Ascending aorta (tissue), 2 donors: ENCODE measurements around the gene FGF23. TPM values are rescaled to one million over a fixed set of nuclear protein-coding genes. Genes with fewer than 3 reads are reported as not detected.

Experiments used
- DNase-seq, 2 donors: peaks; one replicate each; pipeline ENCODE4 v3.0.0-alpha.2; 2019; ENCODE audit warnings: low spot score in 2 of 2
- H3K27ac ChIP-seq, 2 donors: fragments of 200-600 bp; sonication (generic); one replicate each; pipeline ENCODE4 v1.5.1; 2016 to 2017; ENCODE audit warnings: mild to moderate bottlenecking in 1 of 2
- H3K27me3 ChIP-seq: fragments of 200-600 bp; sonication (generic); one replicate; pipeline ENCODE4 v1.5.1; 2017
- H3K36me3 ChIP-seq, 2 donors: fragments of 200-600 bp; sonication (generic); one replicate each; pipeline ENCODE4 v1.5.1; 2016
- H3K4me1 ChIP-seq, 2 donors: fragments of 200-600 bp; sonication (generic); one replicate each; pipeline ENCODE4 v1.5.1; 2016 to 2017; ENCODE audit warnings: mild to moderate bottlenecking in 1 of 2
- H3K4me3 ChIP-seq, 2 donors: fragments of 200-600 bp; sonication (generic); one replicate each; pipeline ENCODE4 v1.5.1; 2016 to 2017; ENCODE audit warnings: mild to moderate bottlenecking in 1 of 2
- H3K9me3 ChIP-seq, 2 donors: fragments of 200-600 bp; sonication (generic); one replicate each; pipeline ENCODE4 v1.5.1; 2016
- CTCF ChIP-seq, 3 experiments: fragments of 200-600 bp in 2 of 3; fragments of 450-650 bp in 1 of 3; sonication (generic) in 2 of 3; IDR thresholded peaks; one replicate each; pipeline ENCODE4 v1.5.1; 2016 to 2019; ENCODE audit warnings: antibody characterized with exemption in 3 of 3, mild to moderate bottlenecking in 1 of 3, moderate library complexity in 1 of 3
- intact Hi-C: fragments of 100-400 bp; cut with DNase I; formaldehyde crosslinking; loops from one replicate; pipeline ENCODE4 v1.15.1; 2023
- total RNA-seq: library from RNA; depleted of rRNA; stranded (reverse); fragments of >200 nt; gene quantifications from one replicate; pipeline ENCODE4 v1.1.0, GENCODE V29; 2016

The FGF23 gene
- total RNA-seq, 1 donor from 2014 or later: not detected

- no peak for DNase-seq
- Histone ChIP-seq H3K36me3 (no peaks in the 10 kb centered on the region), H3K27ac (no peak overlapping the region), H3K9me3 (no peaks in the 10 kb centered on the region), H3K4me3 (no peak overlapping the region), H3K27me3 (no peaks in the 10 kb centered on the region), H3K4me1 (no peaks in the 10 kb centered on the region)
- intact Hi-C loops: no loop called here
- no peak for TF ChIP-seq CTCF (IDR thresholded peaks at IDR 0.05)
These were observed 3.9 kb upstream of the FGF23 start for GRCh38 chr12:4383304-4383865.

GRCh38 chr12:4380332-4380731, 820 bp upstream of the FGF23 start:
- intact Hi-C loops: no loop called here
- Histone ChIP-seq H3K4me1 (no peaks in the 10 kb centered on the region), H3K4me3 (no peak overlapping the region), H3K36me3 (no peaks in the 10 kb centered on the region), H3K9me3 (no peaks in the 10 kb centered on the region), H3K27me3 (no peaks in the 10 kb centered on the region), H3K27ac (no peak overlapping the region)
- DNase-seq: no peak
- no peak for TF ChIP-seq CTCF (IDR thresholded peaks at IDR 0.05)

GRCh38 chr12:4378772-4379171, 740 bp downstream of the FGF23 start:
- intact Hi-C loops: no loop called here
- no peak for DNase-seq
- Histone ChIP-seq H3K9me3 (no peaks in the 10 kb centered on the region), H3K4me1 (no peaks in the 10 kb centered on the region), H3K27me3 (no peaks in the 10 kb centered on the region), H3K27ac (no peak overlapping the region), H3K4me3 (no peak overlapping the region), H3K36me3 (no peaks in the 10 kb centered on the region)
- TF ChIP-seq CTCF (IDR thresholded peaks at IDR 0.05): no peak

- DNase-seq: no peak
- Histone ChIP-seq H3K27me3 (no peaks in the 10 kb centered on the region), H3K36me3 (no peaks in the 10 kb centered on the region), H3K27ac (no peak overlapping the region), H3K4me1 (no peaks in the 10 kb centered on the region), H3K4me3 (no peak overlapping the region), H3K9me3 (no peaks in the 10 kb centered on the region)
- no peak for TF ChIP-seq CTCF (IDR thresholded peaks at IDR 0.05)
- intact Hi-C loops: no loop called here
These were observed 4.1 kb downstream of the FGF23 start for GRCh38 chr12:4375449-4375848.

GRCh38 chr12:4372653-4373052, 6.9 kb downstream of the FGF23 start:
- Histone ChIP-seq H3K9me3 (no peaks in the 10 kb centered on the region), H3K27me3 (no peaks in the 10 kb centered on the region), H3K4me3 (no peak overlapping the region), H3K36me3 (no peaks in the 10 kb centered on the region), H3K4me1 (no peaks in the 10 kb centered on the region), H3K27ac (no peak overlapping the region)
- DNase-seq: no peak
- no peak for TF ChIP-seq CTCF (IDR thresholded peaks at IDR 0.05)
- intact Hi-C loops: no loop called here

- TF ChIP-seq CTCF (IDR thresholded peaks at IDR 0.05): no peak
- H3K36me3 ChIP-seq: no peaks in the 10 kb centered on the region
- no peaks in the 10 kb centered on the region for H3K27me3 ChIP-seq
- intact Hi-C loops: no loop called here
- no peaks in the 10 kb centered on the region for H3K4me1 ChIP-seq
- DNase-seq: no peak
- H3K4me3 ChIP-seq: no peak overlapping the region
- H3K9me3 ChIP-seq: no peaks in the 10 kb centered on the region
- no peak overlapping the region for H3K27ac ChIP-seq
These were observed 9.2 kb downstream of the FGF23 start for GRCh38 chr12:4370265-4370664.
